Measurements from ENCODE around the gene ATP6V0A1.

DNA sequence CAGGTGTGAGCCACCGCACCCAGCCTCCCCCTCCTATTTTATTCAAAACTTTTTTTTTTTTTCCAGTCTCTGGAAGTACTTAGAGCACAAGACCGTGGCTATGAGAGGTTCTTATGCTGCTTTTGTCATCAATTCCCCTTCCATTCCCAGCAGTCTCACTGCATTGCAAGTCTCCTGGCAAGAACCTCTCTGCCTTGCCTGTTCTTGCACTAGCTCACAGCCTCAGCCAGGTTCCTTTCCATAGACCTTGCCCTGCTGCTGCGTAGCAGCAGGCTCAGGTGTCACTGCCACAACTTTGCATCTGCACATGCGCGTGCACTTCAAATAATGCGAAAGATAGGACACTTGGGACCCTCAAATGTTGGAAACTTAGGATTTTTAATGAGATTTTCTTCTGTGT, 15.6 kb downstream of the ATP6V0A1 start:
- TF ChIP-seq EZH2 (IDR thresholded peaks at IDR 0.05; ENCODE audit: borderline replicate concordance, low read depth, low read length, severe bottlenecking), result no peak
- no peak for TF ChIP-seq CTCF (IDR thresholded peaks at IDR 0.05; ENCODE audit: extremely low read depth in 1 of 2, insufficient read depth in 1 of 2, low read depth in 1 of 2, low read length in 2 of 2)
- TF ChIP-seq, protein P1, sequence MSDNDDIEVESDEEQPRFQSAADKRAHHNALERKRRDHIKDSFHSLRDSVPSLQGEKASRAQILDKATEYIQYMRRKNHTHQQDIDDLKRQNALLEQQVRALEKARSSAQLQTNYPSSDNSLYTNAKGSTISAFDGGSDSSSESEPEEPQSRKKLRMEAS (IDR thresholded peaks at IDR 0.05; ENCODE audit: insufficient read depth, insufficient read length), result no peak
- no peak for TF ChIP-seq POLR2A (IDR thresholded peaks at IDR 0.05; ENCODE audit: low read depth, low read length)
- no peak for TF ChIP-seq POLR2AphosphoS5 (IDR thresholded peaks at IDR 0.05; ENCODE audit: insufficient read depth, low read depth, low read length)
- TF ChIP-seq FOS (IDR thresholded peaks at IDR 0.05; ENCODE audit: borderline replicate concordance, insufficient read depth, low read length), result no peak
- TF ChIP-seq MYC (IDR thresholded peaks at IDR 0.05; ENCODE audit: low read depth, low read length), result no peak
- TF ChIP-seq JUN (IDR thresholded peaks at IDR 0.05; ENCODE audit: borderline replicate concordance, insufficient read depth, insufficient read length, low read depth), result no peak

Measured in endothelial cell of umbilical vein (primary cell).